SK-MEL-5 (cell line): ENCODE data around the gene COMT. TPM values are rescaled to one million over a fixed set of nuclear protein-coding genes. Genes with fewer than 3 reads are reported as not detected.

Source experiments
- DNase-seq: peaks from one replicate; pipeline ENCODE4 v3.0.0-alpha.2; 2016; ENCODE audit warnings: low read depth, low spot score
- in situ Hi-C: cut with HindIII; loops from 2 replicates; pipeline ENCODE4 v1.10.0; 2016; ENCODE audit warnings: low sequenced_read_pairs, high pct_unique_total_duplicates, low pct_unique_long_range_greater_than_20kb
- total RNA-seq: library from RNA; depleted of rRNA; stranded (reverse); fragments of >200 nt; shearing (Covaris generic); gene quantifications from 2 replicates; pipeline ENCODE4 v1.2.3, GENCODE V29; 2014

COMT gene
- total RNA-seq, 1 experiment from 2014 or later = 156 TPM

DNA sequence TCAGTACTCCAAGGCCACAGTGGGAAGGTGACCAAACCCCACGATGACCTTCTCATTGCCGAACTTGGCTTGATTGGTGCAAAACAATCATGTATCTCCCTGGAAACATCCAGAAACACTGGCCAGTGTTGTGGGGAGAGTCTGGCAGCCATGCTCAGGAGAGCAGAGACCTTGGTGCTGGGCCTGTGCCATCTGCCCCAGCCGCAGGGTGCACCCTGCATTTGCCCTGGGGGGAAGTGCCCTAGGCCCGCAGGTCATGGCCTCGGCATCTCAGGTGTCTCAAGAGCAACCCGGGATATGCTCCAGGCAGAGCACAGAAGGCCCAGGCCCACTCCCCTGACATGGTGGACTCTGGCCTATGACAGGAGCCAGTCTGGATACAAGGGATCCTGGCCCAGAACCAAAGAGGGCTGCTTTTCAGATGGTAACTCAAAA, 51.4 kb downstream of the COMT start:
- in situ Hi-C loops = no loop called here
- DNase-seq = no peak

DNA sequence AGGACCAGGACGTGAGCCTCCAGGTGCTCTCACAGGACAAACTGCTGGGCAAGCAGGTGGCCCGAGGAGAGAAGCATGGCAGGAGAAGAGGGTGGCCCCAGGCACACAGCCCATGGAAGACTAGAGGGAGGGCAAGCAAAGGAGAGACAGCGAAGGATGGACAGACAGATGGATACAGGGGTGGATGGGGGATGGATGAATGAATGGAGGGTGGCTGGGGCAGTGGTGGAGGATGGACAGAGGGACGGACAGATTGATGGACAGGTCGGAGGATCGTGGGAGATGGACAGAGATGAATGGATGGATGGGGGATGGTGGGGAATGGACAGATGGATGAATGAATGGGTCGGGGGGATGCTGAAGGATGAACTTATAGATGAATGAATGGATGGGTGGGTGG, 52.4 kb downstream of the COMT start:
- in situ Hi-C loops = no loop called here
- no peak for DNase-seq

DNA sequence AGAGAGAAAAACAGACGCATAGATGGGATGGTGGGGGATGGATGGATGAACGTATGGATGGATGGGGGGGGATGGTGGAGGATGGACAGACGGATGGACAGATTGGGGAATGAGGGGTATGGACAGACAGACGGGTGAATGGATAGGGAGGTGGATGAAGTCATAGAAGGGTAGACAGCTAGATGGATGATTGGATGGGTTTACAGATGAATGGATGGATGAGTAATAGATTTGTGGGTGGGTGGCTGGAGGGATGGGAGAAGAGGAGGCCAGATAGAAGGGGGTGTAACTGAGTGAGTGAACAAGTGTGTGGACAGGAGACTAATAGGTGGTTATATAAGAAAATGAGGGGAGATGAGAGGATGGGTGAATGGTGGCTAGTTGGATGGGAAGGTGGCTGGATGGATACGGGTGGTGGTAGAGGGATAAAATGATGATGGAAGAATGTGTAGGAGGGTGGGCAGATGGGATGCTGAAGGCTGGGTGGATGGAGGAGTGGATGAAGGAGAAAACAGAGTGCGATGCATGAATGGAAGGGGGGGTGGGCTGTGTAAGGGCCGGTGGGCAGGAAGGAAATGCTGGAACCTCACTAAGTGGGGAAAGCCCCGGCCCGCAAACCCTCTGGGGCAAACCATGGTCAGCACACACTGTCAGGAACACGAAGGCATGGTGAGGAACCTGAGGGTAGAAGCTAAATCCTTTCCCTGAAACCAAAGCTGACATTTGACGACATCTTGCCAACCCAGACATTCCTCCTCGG, 53.5 kb downstream of the COMT start:
- in situ Hi-C loops = no loop called here
- DNase-seq = no peak

DNA sequence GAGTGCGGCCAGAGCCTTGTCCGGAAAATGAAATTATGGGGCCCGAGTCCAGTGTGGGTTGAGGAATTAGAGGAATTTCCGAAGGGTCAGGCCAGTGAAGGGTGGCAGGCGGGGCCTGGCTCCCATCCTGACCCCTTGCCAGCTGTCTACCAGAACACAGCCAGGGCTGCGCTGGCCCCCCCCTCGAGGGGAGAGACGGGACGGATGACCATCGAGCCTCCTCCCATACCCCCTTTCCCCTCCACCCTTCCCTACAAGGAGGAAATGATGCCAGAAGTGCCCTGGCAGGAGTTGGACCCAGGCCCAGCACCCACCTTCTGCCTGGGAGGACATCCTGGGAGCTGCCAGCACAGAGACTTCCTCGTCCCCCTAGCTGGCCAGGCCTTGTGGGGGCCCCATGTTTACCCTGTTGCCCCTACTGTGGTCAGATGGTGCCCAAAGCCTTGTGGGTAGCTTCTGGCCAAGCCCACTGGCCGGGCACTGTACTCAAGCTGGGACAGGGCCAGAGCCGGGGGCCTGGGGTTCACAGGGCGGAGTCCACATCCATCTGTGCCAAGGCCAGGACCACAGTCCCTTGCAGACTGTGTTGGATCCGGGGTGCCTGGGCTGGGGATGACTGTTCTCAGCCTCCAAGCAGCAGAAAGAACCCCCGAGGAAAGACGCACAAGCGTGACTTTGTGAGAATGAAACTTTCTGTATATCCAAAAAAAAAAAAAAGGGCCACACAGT, 54.2 kb downstream of the COMT start:
- no peak for DNase-seq
- in situ Hi-C loops = no loop called here

DNA sequence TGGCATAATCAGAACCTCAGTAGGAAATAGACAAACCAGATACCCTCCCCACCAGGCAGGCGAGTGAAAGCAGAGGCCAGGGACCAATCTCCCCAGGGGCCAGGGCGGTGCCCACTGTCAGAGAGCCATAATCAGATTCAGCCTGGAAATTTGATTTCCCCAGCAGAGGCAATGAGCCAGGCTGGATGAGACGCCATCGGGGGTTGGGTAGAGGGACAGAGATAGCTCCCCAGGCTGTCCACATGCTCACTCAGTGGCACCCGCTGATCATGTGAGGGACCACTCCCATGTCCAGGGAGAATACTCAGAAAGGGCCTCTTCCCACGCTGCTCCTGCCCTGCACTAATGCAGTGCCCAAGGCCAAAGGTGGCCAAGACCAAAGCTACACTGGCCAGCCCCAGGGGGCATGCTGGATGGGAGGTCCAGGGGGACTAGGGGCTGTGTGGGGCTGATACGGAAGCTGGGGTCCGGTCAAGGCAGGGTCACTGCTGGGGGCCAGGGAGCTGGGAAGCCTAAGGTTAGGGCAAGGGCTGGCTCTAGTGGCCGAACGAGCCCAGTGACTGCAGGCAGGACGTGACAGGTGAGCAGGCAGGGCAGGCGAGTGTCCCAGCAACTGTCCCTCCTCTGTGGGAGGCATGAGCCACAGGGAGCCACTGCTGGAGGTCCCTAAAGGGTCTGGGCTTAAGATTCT, 55.3 kb downstream of the COMT start:
- no peak for DNase-seq
- in situ Hi-C loops = no loop called here

DNA sequence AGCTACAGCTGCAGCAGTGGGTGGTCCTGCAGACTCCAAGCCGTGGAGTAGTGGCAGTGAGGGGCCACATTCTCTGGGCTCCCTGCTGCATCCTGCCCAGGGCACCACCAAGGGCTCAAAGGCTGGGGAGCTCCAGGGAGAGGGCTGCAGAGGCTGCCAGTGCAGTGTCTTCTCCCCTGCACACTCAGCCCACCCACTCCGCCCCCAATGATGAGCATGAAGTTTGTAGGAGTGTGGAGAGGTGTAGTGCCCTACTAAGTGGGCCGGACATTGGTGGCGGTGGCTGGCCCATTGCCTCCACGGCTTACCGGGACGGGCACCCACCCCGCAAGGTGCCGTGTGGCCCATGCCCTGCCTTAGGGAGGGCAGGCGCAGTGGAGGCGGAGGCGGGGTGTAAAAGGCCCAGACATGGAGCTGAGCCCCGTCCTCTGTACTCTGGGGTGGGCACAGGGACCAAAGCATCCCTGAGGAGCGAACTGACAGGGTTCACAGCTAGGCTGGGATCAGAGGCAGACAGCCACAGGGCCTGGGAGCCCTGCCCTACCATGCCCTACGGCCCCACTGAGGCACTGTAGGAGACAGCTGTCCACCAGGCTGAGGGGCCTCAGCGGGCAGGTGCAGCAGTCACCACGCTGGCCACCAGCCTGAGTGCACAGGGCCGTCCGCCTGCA, 56.1 kb downstream of the COMT start:
- in situ Hi-C loops = no loop called here
- DNase-seq = no peak

DNA sequence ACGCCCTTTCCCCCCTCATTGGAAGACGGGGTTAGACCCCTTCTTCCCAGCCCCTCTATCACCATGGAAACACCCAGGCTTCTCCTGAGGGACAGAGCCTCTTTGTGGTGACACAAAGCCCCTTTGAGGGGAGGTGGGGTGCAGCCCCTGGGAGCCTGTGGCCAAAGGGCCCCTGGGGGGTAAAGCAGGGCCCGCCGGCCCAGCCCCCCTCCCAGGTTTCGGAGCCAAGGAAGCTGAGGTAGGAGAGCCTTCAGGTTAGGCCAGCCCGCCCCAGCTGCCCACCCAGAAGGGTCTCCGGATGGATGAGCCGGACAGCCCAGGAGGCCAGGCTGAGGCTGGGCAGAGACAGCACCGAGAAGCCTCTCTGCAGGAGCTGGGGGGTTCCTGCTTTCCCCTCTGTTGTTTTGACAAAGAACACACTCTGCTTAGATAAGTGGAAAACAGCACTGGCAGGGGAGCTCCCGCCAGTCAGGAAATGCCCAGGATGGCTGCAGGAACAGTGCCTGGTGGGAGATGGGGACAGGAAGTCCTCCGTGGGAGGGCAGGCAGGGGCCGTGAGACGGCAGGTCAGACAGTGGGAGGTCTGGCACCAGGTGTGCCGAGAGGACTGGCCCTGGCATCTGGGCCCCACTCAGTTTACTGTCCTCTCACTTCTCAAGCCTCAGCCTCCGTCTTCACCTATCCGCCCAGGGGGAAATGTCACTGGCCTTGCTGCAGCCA, 56.8 kb downstream of the COMT start:
- in situ Hi-C loops = no loop called here

DNA sequence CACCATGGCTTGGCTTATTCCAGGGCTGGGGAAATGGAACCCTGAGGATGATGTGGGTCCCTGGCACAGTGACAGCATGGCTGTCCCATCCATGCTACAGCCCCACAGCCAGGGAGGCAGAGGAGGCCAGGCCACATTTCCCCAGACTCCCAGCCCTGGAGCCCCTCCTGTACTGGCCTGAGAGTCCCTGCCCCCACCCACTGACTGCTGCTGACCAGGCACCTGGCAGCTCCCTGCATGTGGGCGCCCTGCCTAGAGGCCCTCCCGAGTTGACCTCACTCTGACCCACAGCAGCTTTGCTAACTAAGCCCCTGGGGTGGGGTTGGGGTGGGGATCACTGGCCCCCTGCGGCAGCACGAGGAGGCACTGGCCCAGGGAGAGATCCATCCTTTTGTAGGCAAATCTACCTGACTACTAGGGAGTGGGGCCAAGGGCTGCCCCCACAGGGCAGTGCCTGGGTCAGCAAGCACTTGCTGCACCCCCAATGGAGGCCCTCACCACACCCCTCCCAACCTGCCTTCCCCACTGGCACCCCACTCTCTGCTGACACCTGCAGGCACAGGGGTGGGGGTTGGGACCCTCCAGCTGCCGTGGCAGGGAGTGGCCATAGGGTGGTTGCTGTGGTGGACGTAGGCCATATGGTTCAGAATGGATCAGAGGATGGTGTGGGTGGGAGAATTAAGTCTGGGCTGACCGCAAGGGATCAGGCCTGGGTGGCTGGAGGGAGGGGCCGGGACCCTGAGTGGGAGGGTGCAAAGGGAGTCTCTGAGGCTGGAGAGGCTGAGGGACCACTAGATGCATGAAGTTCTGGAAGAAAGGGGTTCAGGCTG, 57.6 kb downstream of the COMT start:
- no peak for DNase-seq
- in situ Hi-C loops = no loop called here

More for the DNA sequence above, 56.8 kb downstream of the COMT start:
- no peak for DNase-seq

DNA sequence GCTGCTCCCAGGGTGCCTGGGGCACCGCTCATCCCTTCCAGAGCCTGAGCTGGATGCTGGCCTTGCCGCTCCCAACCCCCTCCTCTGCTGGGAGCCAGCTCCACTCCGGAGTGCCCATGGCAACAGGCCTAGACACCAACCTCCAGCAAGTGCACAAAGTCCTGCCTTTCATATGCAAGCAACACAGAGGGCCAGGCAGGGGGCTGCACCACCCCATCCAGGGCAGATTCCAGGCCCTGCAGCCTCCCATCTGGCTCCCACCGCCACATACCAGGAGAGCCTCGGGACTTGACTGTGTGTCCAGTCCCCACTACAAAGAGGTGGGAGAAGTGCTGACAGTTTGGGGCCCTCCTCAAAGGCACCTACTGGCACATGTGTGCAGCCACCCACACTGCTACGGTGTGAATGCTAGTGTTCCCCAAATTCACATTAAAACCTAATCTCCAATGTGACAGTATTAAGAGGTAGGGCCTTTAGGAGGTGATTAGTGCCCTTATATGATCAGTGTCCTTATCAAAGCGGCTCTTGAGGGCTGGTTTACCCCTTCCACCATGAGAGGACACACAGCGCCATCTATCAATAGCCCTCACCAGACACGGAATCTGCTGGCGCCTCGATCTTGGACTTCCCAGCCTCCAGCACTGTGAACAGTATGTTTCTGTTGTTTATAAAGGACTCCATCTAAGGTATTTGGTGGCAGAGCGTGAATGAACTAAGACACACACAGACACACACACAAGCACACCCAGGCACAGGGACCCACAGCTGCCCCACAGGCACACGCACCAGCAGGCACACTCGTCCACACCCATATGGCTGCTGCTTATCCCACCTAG, 58.9 kb downstream of the COMT start:
- in situ Hi-C loops = no loop called here
- no peak for DNase-seq

DNA sequence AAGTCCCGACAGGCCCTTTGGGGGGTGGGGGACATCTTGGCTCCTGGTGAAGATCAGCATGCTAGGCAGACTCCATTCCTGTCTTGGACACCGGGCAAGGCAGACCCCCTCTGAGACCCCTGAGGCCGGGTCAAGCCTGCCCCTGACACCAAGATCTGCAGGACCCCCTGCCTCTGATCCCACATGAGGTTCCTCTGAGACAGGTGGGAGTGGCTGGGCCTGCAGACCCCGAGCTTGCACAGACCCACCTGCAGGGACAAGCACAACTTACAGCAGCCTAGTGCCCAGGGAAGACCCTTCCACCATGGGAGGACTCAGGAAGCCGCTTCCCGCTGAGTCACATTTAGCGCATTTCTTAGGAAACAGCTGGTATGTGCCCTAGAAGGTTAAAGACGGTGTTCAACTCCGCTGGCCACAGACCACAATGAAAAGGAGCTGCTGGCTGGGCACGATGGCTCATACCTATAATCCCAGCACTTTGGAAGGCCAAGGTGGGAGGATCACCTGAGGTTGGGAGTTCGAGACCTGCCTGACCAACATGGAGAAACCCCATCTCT, 59.6 kb downstream of the COMT start:
- in situ Hi-C loops = no loop called here

DNA sequence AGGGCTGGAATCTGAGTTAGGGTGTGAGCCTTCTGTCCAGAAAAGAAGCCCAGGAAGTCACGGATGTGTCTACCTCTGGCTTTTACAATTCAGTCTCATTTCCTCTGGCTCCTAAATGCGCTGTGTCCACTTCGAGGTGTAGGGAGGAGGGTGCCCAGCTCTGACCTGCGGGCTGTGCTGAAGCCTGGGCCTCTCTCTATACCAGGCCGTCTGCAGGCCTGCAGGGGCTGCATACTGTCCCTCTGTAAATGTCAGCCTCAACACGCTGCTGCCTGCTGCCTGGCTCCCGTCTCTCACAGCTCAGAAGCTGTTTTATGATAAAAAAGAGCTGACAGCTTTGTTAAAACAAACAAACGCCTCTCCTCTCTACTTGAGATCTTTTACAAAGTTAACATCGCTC, 60.6 kb downstream of the COMT start:
- in situ Hi-C loops = no loop called here
- no peak for DNase-seq

More for the DNA sequence above, 59.6 kb downstream of the COMT start:
- DNase-seq = no peak

DNA sequence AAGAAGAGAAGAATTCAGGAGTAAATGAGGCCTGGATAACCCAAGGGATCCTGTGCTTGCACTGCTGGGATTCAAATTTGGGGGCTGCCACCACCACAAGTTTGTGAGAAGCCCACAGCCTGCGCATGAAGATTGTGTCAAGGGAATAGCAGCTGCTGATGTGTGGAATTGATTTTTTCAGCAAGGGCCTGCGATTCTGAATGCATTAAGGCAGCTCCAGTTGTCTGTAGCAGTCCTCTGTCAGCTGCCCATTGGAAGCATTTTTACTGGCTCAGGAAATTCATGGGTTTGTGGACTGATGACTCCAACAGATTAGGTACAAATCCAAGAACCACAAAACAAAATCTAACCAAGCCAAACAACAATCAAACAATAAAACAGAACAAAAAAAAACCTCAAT, 61.1 kb downstream of the COMT start:
- no peak for DNase-seq
- in situ Hi-C loops = no loop called here

DNA sequence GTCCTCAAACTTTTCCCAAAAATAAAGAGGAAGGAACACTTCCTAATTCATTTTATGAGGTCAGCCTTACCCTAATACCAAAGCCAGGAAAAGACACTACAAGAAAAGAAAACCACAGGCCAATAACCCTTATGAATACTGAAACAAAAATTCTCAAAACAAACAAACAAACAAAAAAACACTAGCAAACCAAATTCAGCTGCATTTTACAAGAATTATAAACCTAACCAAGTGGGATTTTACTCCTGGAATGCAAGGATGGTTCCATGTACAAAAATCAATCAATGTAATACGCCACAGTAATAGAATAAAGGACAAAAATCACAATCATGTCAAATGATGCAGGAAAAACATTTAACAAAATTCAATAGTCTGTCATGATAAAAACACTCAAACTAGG, 61.7 kb downstream of the COMT start:
- in situ Hi-C loops = no loop called here
- DNase-seq = no peak

DNA sequence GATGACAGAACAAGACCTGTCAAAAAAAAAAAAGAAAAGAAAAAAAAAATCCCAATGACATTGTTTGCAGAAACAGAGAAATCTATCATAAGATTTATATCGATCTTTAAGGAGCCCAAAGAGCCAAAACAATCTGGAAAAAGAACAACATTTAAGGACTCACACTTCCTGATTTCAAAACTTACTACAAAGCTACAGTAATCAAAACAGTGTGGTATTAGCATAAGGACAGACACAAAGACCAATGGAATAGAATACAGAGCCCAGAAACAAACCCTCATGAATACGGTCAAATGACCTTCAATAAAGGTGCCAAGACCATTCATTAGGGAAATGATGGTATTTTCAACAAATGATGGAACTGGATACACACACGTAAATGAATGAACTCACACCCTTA, 62.9 kb downstream of the COMT start:
- in situ Hi-C loops = no loop called here

DNA sequence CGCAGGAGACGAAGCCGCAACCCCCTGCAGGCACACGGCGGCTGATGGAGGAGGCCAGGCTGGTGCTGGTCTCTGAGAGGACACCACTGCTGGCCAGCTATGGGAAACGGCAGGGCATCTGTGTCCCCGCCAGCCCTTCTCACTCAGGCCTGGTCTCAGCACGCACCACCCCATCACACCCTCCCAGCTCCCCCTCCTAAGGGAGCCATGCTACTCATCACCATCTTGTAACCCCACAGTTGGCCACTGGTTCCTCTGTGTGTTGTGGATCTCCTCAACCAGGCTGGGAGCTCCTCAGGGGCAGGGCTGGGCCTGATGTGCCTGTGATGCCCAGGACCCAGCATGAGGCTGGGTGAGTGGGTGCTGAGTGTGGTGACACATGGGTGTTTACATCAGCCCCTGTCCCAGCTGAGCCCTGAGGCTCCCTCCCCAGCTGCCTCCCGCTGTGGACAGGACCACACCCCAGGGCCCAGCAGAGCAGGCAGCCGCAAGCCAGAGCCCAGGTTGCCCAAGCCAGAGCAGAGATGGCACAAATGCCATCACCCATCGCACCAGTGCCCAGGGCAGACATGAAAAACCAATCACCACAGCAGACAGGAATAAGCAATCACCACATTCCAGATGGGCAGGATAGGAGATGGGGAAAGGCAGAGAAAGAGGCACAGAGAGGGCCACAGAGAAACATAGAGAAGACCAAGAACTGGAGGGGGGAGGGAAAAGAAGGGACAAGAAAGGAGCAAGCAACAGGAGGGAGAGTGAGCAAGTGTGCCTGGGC, 66.8 kb downstream of the COMT start:
- in situ Hi-C loops = no loop called here
- DNase-seq = no peak

More for the DNA sequence above, 62.9 kb downstream of the COMT start:
- DNase-seq = no peak
